Activated CD4-positive, CD25-positive, alpha-beta regulatory T cell treated with anti-CD3 and anti-CD28 coated beads, Interleukin-2, amount 50 U/mL, for 16 hours (primary cell): Measurements from ENCODE around the gene SCFD2.
A peak's percentile ranks its signal among the peaks of the same experiment; 100 is the strongest.
"Not testable (repeated sequence)": the region's sequence is repeated elsewhere in the genome, so short reads cannot be mapped to it uniquely, and the experiment has no call there.

ENCODE experiments used
- DNase-seq: peaks from one replicate; pipeline ENCODE4 v3.0.0-alpha.2; 2020; ENCODE audit warnings: low read depth, low spot score

The SCFD2 gene

GRCh38 chr4:53365486-53366300, at the start of gene SCFD2:
TSS of gene SCFD2 (minus strand) at chr4:53366061.
- peak; percentile 96 for DNase-seq

- not testable (repeated sequence) for DNase-seq
Measured at GRCh38 chr4:53409479-53409878, 43.6 kb upstream of the SCFD2 start.

- DNase-seq, result no peak
Measured at GRCh38 chr4:53380221-53380620, 14.4 kb upstream of the SCFD2 start.

- DNase-seq, result no peak
Measured at GRCh38 chr4:53378171-53378482, 12.3 kb upstream of the SCFD2 start.

- peak; percentile 91 for DNase-seq
Measured at GRCh38 chr4:53377319-53378170, 11.7 kb upstream of the SCFD2 start, which contains the start of gene FIP1L1. TSS of gene FIP1L1 (plus strand) at chr4:53377641. CDS start at chr4:53377839, 198 bp downstream.

GRCh38 chr4:53376900-53377299, 11.0 kb upstream of the SCFD2 start:
- no peak for DNase-seq

- DNase-seq, result no peak
Measured at GRCh38 chr4:53374777-53375258, 9.0 kb upstream of the SCFD2 start.

GRCh38 chr4:53371843-53372521, 6.1 kb upstream of the SCFD2 start:
- DNase-seq, result no peak

- no peak for DNase-seq
Measured at GRCh38 chr4:53371049-53371448, 5.2 kb upstream of the SCFD2 start.

- DNase-seq, result no peak
Measured at GRCh38 chr4:53367721-53368120, 1.9 kb upstream of the SCFD2 start.

- no peak for DNase-seq
Measured at GRCh38 chr4:53366301-53366716, 448 bp upstream of the SCFD2 start.

GRCh38 chr4:53365121-53365485, 758 bp downstream of the SCFD2 start:
- no peak for DNase-seq

GRCh38 chr4:53364624-53365023, 1.2 kb downstream of the SCFD2 start:
- no peak for DNase-seq

GRCh38 chr4:53362093-53362492, 3.8 kb downstream of the SCFD2 start:
- no peak for DNase-seq

GRCh38 chr4:53361451-53361850, 4.4 kb downstream of the SCFD2 start:
- DNase-seq, result no peak

GRCh38 chr4:53355930-53356521, 9.8 kb downstream of the SCFD2 start:
- DNase-seq, result no peak

- no peak for DNase-seq
Measured at GRCh38 chr4:53354012-53354722, 11.7 kb downstream of the SCFD2 start.

GRCh38 chr4:53349091-53349491, 16.8 kb downstream of the SCFD2 start:
- DNase-seq, result no peak

- no peak for DNase-seq
Measured at GRCh38 chr4:53348046-53348445, 17.8 kb downstream of the SCFD2 start.

- DNase-seq, result no peak
Measured at GRCh38 chr4:53346920-53347852, 18.7 kb downstream of the SCFD2 start.
